Measurements from ENCODE around the gene CDH16. TPM values are rescaled to one million over a fixed set of nuclear protein-coding genes. Genes with fewer than 3 reads are reported as not detected.

The CDH16 gene
- total RNA-seq, 1 donor from 2014 or later = not detected

GRCh38 chr16:66954097-66954659 lies 35.5 kb upstream of the CDH16 start:
- Histone ChIP-seq H3K36me3 (ENCODE audit: insufficient read depth, low read length) (no peaks in the 10 kb centered on the region), H2AFZ (ENCODE audit: low read depth, low read length) (no peak overlapping the region), H4K20me1 (ENCODE audit: insufficient read depth, low read length) (no peaks in the 10 kb centered on the region), H3K4me1 (ENCODE audit: insufficient read depth, low read length) (no peaks in the 10 kb centered on the region), H3K27ac (ENCODE audit: low read depth, low read length) (no peak overlapping the region), H3K27me3 (ENCODE audit: insufficient read depth, low read length) (peaks cover 21% of the 10 kb centered on the region), H3K79me2 (ENCODE audit: insufficient read depth, low read length) (no peaks in the 10 kb centered on the region), H3K9me3 (ENCODE audit: insufficient read depth, low read depth, low read length) (no peaks in the 10 kb centered on the region), H3K4me2 (ENCODE audit: low read length) (no peak overlapping the region), H3K4me3 (ENCODE audit: insufficient read depth, low read depth, low read length) (no peak overlapping the region), H3K9ac (ENCODE audit: low read length) (no peak overlapping the region)
- FAIRE-seq (peak; percentile 52), DNase-seq (ENCODE audit: low read depth) (peak; percentile 41)
- H3K4me3 Mint-ChIP-seq (ENCODE audit: unreplicated experiment) = no peak overlapping the region
- peaks cover 23% of the 10 kb centered on the region for H3K27me3 Mint-ChIP-seq (ENCODE audit: low read depth, unreplicated experiment)
- peaks cover 4% of the 10 kb centered on the region for H3K4me1 Mint-ChIP-seq (ENCODE audit: low read depth, unreplicated experiment)
- peaks cover 10% of the 10 kb centered on the region for H3K9me3 Mint-ChIP-seq (ENCODE audit: unreplicated experiment)
- H3K36me3 Mint-ChIP-seq (ENCODE audit: low read depth, unreplicated experiment) = peaks cover 3% of the 10 kb centered on the region
- H3K27ac Mint-ChIP-seq (ENCODE audit: unreplicated experiment) = peak overlapping the region; percentile 4
- TF ChIP-seq CTCF (IDR thresholded peaks at IDR 0.05; ENCODE audit: insufficient read depth, low read depth, low read length) (peak; percentile 83), EZH2 (IDR thresholded peaks at IDR 0.05; ENCODE audit: insufficient read depth, low read length) (no peak)

- H3K27ac Mint-ChIP-seq (ENCODE audit: unreplicated experiment) = peak overlapping the region; percentile 4
- FAIRE-seq (no peak), DNase-seq (ENCODE audit: low read depth) (no peak)
- H3K36me3 Mint-ChIP-seq (ENCODE audit: low read depth, unreplicated experiment) = peaks cover 3% of the 10 kb centered on the region
- Histone ChIP-seq H3K4me3 (ENCODE audit: insufficient read depth, low read depth, low read length) (no peak overlapping the region), H3K79me2 (ENCODE audit: insufficient read depth, low read length) (no peaks in the 10 kb centered on the region), H3K9ac (ENCODE audit: low read length) (no peak overlapping the region), H3K9me3 (ENCODE audit: insufficient read depth, low read depth, low read length) (no peaks in the 10 kb centered on the region), H3K36me3 (ENCODE audit: insufficient read depth, low read length) (no peaks in the 10 kb centered on the region), H4K20me1 (ENCODE audit: insufficient read depth, low read length) (no peaks in the 10 kb centered on the region), H3K27ac (ENCODE audit: low read depth, low read length) (no peak overlapping the region), H3K4me1 (ENCODE audit: insufficient read depth, low read length) (peaks cover under 1% of the 10 kb centered on the region), H3K27me3 (ENCODE audit: insufficient read depth, low read length) (peaks cover 25% of the 10 kb centered on the region), H2AFZ (ENCODE audit: low read depth, low read length) (no peak overlapping the region), H3K4me2 (ENCODE audit: low read length) (no peak overlapping the region)
- H3K27me3 Mint-ChIP-seq (ENCODE audit: low read depth, unreplicated experiment) = peaks cover 20% of the 10 kb centered on the region
- H3K4me1 Mint-ChIP-seq (ENCODE audit: low read depth, unreplicated experiment) = peaks cover 4% of the 10 kb centered on the region
- H3K9me3 Mint-ChIP-seq (ENCODE audit: unreplicated experiment) = peaks cover 8% of the 10 kb centered on the region
- no peak overlapping the region for H3K4me3 Mint-ChIP-seq (ENCODE audit: unreplicated experiment)
- TF ChIP-seq EZH2 (IDR thresholded peaks at IDR 0.05; ENCODE audit: insufficient read depth, low read length) = no peak
- no peak for TF ChIP-seq CTCF (IDR thresholded peaks at IDR 0.05; ENCODE audit: insufficient read depth, low read depth, low read length)
Observed at GRCh38 chr16:66953462-66954096, 34.9 kb upstream of the CDH16 start.
